NCI-H1105 (cell line): ENCODE data around the gene LRRK2.

Experiments
- DNase-seq: peaks from one replicate; lab custom pipeline; 2025; lab: John Stamatoyannopoulos, UW

LRRK2 gene

DNA sequence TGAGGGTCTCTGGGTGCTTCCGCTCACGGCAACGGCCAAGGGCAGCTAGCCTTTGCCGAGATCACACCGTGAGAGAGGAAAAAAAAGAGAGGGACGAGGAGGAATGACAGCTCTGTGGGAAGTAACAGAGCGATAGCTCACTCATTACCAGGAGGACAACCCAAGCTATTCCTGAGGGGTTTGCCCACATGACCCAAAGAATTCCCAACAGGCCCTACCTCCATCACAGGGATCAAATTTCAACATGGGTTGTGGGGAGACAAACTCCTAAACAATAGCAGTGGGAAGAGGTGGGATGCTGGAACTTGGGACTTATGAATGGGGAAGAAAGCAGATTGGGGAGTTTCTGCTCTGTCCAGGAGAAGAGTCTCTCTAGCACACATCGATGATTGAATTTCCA lies 180.6 kb downstream of the LRRK2 start:
- no peak for DNase-seq
